ENCODE results near the gene RPRD1B. TPM values are rescaled to one million over a fixed set of nuclear protein-coding genes. Genes with fewer than 3 reads are reported as not detected.
A peak's percentile ranks its signal among the peaks of the same experiment; 100 is the strongest.

The RPRD1B gene
- total RNA-seq, 1 experiment from 2014 or later = 43.6 TPM

DNA sequence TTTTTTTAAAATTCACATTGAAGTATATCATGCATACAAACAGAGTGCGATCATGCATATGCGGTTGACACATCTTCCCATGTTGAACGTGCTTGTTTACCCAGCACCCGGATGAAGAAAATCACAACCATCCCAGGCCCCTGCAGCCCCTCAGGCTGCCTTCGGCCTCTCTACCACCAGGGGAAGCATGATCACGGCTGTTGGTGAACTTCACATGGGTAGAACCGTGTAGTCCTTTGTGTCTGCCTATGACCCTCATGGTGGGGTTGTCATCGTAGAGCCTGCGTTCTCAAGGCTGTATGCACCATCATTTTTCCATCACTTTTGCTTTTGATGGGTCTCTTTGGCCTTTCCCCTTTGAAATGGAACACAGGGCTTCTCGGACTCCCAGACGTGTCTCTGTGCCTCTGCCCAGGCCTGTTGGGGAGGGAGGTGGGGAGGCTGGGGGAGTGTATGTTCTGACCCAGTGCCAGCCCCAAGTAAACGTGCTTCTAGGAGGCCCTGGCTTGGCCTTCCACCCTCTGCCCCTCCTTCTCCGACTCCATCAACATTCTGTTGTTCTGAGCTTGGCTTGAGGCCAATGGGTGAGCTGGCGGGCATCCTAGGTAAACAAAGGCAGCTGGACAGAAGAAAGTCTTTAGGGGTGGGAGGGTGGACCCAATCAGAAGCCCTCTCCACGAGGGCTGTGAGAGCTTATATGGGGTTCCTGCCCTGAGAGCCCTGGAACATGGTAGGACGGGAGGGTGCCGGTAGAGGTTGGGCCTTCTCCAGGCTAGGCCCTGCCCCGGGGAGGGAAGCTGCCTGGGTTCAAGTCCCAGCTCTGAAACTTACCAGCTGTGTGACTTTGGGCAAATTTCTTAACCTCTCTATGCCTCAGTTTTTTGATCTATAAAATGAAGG lies 91.9 kb downstream of the RPRD1B start:
- H2AFZ ChIP-seq (ENCODE audit: low read length) = no peak overlapping the region
- intact Hi-C loops (cut with micrococcal nuclease) = no loop called here
- peaks cover 40% of the 10 kb centered on the region for H3K4me1 ChIP-seq (ENCODE audit: insufficient read depth, low read length)
- BruUV-seq (replicated peaks) = no TSS peak
- no peak overlapping the region for H3K4me2 ChIP-seq (ENCODE audit: low read length)
- H3K9me3 ChIP-seq (ENCODE audit: low read length) = no peaks in the 10 kb centered on the region
- no peaks in the 10 kb centered on the region for H3K79me2 ChIP-seq (ENCODE audit: low read length)
- no peak overlapping the region for H3K4me3 ChIP-seq (ENCODE audit: low read length)
- no peaks in the 10 kb centered on the region for H3K27me3 ChIP-seq (ENCODE audit: low read length)
- peaks cover 17% of the 10 kb centered on the region for H3F3A ChIP-seq (ENCODE audit: low read length, unreplicated experiment)
- DNase-seq (peak; percentile 64), ATAC-seq (no peak)
- TF ChIP-seq EZH2 (IDR thresholded peaks at IDR 0.05; ENCODE audit: low read length, unreplicated experiment) (no peak), EZH2phosphoT487 (IDR thresholded peaks at IDR 0.05; ENCODE audit: borderline replicate concordance, low read length) (no peak)
- TF ChIP-seq, protein P1, sequence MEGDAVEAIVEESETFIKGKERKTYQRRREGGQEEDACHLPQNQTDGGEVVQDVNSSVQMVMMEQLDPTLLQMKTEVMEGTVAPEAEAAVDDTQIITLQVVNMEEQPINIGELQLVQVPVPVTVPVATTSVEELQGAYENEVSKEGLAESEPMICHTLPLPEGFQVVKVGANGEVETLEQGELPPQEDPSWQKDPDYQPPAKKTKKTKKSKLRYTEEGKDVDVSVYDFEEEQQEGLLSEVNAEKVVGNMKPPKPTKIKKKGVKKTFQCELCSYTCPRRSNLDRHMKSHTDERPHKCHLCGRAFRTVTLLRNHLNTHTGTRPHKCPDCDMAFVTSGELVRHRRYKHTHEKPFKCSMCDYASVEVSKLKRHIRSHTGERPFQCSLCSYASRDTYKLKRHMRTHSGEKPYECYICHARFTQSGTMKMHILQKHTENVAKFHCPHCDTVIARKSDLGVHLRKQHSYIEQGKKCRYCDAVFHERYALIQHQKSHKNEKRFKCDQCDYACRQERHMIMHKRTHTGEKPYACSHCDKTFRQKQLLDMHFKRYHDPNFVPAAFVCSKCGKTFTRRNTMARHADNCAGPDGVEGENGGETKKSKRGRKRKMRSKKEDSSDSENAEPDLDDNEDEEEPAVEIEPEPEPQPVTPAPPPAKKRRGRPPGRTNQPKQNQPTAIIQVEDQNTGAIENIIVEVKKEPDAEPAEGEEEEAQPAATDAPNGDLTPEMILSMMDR (conservative IDR thresholded peaks at IDR 0.05; ENCODE audit: low read depth, low read length) = no peak
- H4K20me1 ChIP-seq (ENCODE audit: low read length) = no peaks in the 10 kb centered on the region
- H3K27ac ChIP-seq (ENCODE audit: low read length) = no peak overlapping the region
- H3K36me3 ChIP-seq (ENCODE audit: low read depth, low read length) = peaks cover 10% of the 10 kb centered on the region
- no peak overlapping the region for H3K9ac ChIP-seq (ENCODE audit: low read length)
- ChIA-PET CTCF (no interaction called here), POLR2A (ENCODE audit: unreplicated experiment) (no interaction called here)
- H3K9me2 ChIP-seq (replicated peaks; ENCODE audit: low read length) = no peaks in the 10 kb centered on the region

DNA sequence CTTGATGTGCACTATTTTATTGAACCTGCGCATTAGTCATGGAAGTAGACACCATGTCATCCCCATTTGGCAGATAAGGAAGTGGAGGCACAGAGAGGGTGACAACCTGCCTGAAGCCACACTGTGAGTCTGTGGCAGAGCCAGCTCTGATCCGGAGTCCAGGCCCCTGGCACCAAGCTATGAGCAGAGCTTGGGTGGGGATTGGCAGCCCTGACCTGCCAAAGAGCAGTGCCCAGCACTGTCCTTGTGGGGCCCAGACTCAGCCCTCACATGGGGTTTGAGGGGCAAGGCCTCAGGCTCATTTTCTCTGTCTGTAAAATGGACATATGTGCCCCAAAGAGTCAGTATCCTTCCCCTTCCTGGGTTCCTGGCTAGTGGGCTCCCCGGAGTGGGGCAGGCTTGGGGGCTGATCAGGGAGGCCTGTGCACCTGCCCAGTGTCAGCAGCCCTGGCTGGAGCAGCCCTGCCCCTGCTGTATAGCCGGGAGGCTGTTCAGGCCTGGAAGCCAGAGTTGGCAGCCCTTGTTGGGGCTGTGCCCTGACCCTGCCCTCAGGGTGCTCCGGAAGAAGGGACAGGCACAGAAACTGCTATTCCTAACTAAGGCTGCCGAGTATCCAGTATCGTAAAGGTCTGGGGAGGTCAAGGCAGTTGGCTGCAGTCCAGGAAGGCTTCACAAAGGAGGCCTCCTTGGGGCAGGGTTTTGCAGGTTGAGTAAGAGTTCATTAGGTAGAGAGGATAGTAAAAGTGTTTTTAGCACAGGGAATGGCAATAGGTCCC lies 92.8 kb downstream of the RPRD1B start:
- POLR2A ChIA-PET (ENCODE audit: unreplicated experiment) = no interaction called here
- intact Hi-C loops (cut with micrococcal nuclease) = no loop called here
- Histone ChIP-seq H3K27me3 (ENCODE audit: low read length) (no peaks in the 10 kb centered on the region), H3K4me2 (ENCODE audit: low read length) (no peak overlapping the region), H3K4me3 (ENCODE audit: low read length) (no peak overlapping the region), H3K27ac (ENCODE audit: low read length) (peak overlapping the region; percentile 34), H4K20me1 (ENCODE audit: low read length) (no peaks in the 10 kb centered on the region), H3K9me2 (replicated peaks; ENCODE audit: low read length) (no peaks in the 10 kb centered on the region), H3K79me2 (ENCODE audit: low read length) (no peaks in the 10 kb centered on the region), H3K4me1 (ENCODE audit: insufficient read depth, low read length) (peaks cover 42% of the 10 kb centered on the region), H3F3A (ENCODE audit: low read length, unreplicated experiment) (peaks cover 17% of the 10 kb centered on the region), H3K9me3 (ENCODE audit: low read length) (no peaks in the 10 kb centered on the region), H3K36me3 (ENCODE audit: low read depth, low read length) (peaks cover 14% of the 10 kb centered on the region), H3K9ac (ENCODE audit: low read length) (no peak overlapping the region), H2AFZ (ENCODE audit: low read length) (no peak overlapping the region)
- TF ChIP-seq, protein P1 (conservative IDR thresholded peaks at IDR 0.05; ENCODE audit: low read depth, low read length) = no peak
- TF ChIP-seq EZH2 (IDR thresholded peaks at IDR 0.05; ENCODE audit: low read length, unreplicated experiment) (no peak), EZH2phosphoT487 (IDR thresholded peaks at IDR 0.05; ENCODE audit: borderline replicate concordance, low read length) (no peak)
- no peak for DNase-seq
- no peak; the same call in 1 of the 2 replicates for ATAC-seq
- CTCF ChIA-PET = no interaction called here
- BruUV-seq (replicated peaks) = no TSS peak
